Lower leg skin (tissue), 4 donors: ENCODE measurements around the gene NDUFB10. TPM values are rescaled to one million over a fixed set of nuclear protein-coding genes. Genes with fewer than 3 reads are reported as not detected.
A peak's percentile ranks its signal among the peaks of the same experiment; 100 is the strongest.

Experiments used
- DNase-seq, 2 donors: peaks; one replicate each; pipeline ENCODE4 v3.0.0-alpha.2; 2019; ENCODE audit warnings: low spot score in 2 of 2
- H3K4me3 ChIP-seq: fragments of 200-600 bp; sonication (generic); 2 replicates; pipeline ENCODE4 v1.5.1; 2017; ENCODE audit warnings: mild to moderate bottlenecking, low read depth; ENCODE audit not compliant: poor library complexity, severe bottlenecking
- POLR2A ChIP-seq, 2 donors: fragments of 450-650 bp; IDR thresholded peaks; one replicate each; pipeline ENCODE4 v1.6.1; 2016 to 2017; ENCODE audit warnings: antibody characterized with exemption in 2 of 2, mild to moderate bottlenecking in 1 of 2, moderate library complexity in 1 of 2
- WGBS, 2 donors: methylation state at CpG; one replicate each; pipeline ENCODE4 v1.1.5; 2018; 5-methylcytosine and 5-hydroxymethylcytosine counted together
- intact Hi-C: fragments of 100-400 bp; cut with DNase I; formaldehyde crosslinking; loops from one replicate; pipeline ENCODE4 v1.15.0; 2023; ENCODE audit warnings: low total_unique reads
- total RNA-seq, 4 donors: library from RNA; depleted of rRNA; stranded (reverse); fragments of >200 nt; gene quantifications; one replicate each; pipeline ENCODE4 v1.1.0, GENCODE V29; 2016
- TF ChIP-seq, protein P1 (sequence below), 3 donors: fragments of 450-650 bp; IDR thresholded peaks; one replicate each; pipeline ENCODE4 v1.5.1; 2016; ENCODE audit warnings: antibody characterized with exemption in 3 of 3, mild to moderate bottlenecking in 3 of 3, moderate library complexity in 2 of 3

NDUFB10 gene
- total RNA-seq, 4 donors from 2014 or later: 183 to 245 (median 217) TPM

GRCh38 chr16:1972490-1972877, 13.1 kb downstream of the NDUFB10 start:
- no peak for DNase-seq
- H3K4me3 ChIP-seq: peak overlapping the region; percentile 99
- TF ChIP-seq, protein P1, sequence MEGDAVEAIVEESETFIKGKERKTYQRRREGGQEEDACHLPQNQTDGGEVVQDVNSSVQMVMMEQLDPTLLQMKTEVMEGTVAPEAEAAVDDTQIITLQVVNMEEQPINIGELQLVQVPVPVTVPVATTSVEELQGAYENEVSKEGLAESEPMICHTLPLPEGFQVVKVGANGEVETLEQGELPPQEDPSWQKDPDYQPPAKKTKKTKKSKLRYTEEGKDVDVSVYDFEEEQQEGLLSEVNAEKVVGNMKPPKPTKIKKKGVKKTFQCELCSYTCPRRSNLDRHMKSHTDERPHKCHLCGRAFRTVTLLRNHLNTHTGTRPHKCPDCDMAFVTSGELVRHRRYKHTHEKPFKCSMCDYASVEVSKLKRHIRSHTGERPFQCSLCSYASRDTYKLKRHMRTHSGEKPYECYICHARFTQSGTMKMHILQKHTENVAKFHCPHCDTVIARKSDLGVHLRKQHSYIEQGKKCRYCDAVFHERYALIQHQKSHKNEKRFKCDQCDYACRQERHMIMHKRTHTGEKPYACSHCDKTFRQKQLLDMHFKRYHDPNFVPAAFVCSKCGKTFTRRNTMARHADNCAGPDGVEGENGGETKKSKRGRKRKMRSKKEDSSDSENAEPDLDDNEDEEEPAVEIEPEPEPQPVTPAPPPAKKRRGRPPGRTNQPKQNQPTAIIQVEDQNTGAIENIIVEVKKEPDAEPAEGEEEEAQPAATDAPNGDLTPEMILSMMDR (IDR thresholded peaks at IDR 0.05): no peak
- TF ChIP-seq POLR2A (IDR thresholded peaks at IDR 0.05): no peak
- intact Hi-C loops: no loop called here
- 2 to 5% methylated on average over 18 to 21 of the region's 22 CpGs for WGBS, 2 donors

DNA sequence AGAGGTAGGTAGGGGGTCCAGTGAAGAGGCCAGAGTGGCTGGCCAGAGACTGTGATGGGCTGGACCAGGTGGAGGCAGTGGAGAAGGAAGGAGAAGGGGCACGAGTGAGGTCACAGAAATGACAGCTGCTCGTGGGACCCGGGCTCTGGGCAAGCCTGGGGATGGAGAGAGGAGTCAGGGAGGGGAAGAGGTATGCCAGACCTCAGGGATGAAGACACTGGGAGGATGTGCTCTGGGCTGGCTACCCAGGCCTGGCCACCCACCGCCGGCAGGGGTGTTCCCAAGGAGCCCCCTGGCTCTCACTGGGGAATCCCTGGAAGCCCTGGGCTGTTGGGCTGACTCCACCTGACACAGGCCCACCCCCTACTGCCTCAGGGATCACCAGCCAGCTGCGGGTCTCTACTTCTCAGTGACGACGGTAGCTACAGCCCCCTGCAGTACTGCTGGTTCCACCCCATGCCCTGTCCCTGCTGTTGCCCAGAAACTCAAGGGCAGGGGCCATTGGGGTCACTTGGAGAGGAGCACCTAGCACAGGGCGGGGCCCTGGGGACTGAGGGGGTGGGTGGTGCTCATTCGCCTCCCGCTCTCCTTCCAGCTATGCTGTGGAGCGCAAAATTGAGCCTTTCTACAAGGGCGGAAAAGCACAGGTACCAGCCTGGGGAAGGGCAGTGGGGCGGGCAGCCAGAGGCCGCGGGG, 14.3 kb downstream of the NDUFB10 start:
- intact Hi-C loops: no loop called here
- WGBS, 2 donors: 85 to 88% methylated on average over 16 of the region's 16 CpGs
- no peak for DNase-seq
- H3K4me3 ChIP-seq: no peak overlapping the region
- TF ChIP-seq POLR2A (IDR thresholded peaks at IDR 0.05): no peak
- TF ChIP-seq, protein P1 (IDR thresholded peaks at IDR 0.05): no peak

DNA sequence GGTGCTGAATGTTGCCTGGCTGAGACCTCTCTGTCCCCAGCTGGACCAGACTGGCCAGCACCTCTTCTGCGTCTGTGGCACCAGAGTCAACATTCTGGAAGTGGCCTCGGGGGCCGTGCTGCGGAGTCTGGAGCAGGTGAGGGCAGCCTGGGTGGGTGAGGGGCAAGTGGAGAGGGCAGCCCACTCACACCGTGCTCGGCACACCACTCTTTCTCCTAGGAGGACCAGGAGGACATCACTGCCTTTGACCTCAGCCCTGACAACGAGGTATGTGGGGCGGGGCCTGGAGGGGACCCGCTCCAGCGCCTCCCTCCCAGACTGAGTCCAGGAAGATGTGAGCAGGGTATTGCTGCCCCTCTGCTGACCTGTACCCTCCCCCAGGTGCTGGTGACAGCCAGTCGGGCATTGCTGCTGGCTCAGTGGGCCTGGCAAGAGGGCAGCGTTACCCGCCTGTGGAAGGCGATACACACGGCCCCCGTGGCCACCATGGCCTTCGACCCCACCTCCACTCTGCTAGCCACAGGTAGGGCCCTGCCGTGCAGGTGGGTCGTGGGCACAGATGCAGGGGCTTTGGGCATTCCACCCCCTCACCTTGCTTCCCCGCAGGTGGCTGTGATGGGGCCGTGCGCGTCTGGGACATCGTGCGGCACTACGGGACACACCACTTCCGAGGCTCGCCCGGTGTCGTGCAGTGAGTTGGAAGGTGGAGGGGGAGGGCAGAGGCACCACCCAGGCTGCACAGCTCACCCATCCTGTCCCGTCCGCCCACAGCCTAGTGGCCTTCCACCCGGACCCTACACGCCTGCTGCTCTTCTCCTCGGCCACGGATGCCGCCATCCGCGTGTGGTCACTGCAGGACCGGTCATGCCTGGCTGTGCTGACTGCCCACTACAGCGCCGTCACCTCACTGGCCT, 15.1 kb downstream of the NDUFB10 start:
- 90 to 94% methylated on average over 31 to 39 of the region's 42 CpGs for WGBS, 2 donors
- no peak overlapping the region for H3K4me3 ChIP-seq

GRCh38 chr16:1975432-1976215, 16.3 kb downstream of the NDUFB10 start:
- DNase-seq: no peak
- WGBS, 2 donors: 90 to 94% methylated on average over 25 to 32 of the region's 33 CpGs

More for the DNA sequence above, 15.1 kb downstream of the NDUFB10 start:
- intact Hi-C loops: no loop called here
- no peak for TF ChIP-seq POLR2A (IDR thresholded peaks at IDR 0.05)
- TF ChIP-seq, protein P1 (IDR thresholded peaks at IDR 0.05): no peak
- DNase-seq: no peak

DNA sequence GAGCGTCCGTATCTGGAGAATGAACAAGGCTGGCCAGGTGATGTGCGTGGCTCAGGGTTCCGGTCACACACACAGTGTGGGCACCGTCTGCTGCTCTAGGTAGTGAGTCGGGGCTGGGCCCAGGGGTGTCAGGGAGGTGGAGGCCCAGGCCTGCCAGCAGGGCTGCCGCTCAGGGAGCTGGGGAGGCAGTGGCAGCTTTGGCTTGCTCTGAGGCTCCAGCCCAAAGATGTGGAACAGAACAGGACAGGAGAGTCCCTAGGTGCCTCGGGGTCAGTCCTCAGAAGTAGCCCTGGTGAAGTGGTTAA, 16.8 kb downstream of the NDUFB10 start:
- 92 to 95% methylated on average over 8 of the region's 8 CpGs for WGBS, 2 donors
- DNase-seq: no peak
- intact Hi-C loops: no loop called here
- no peak overlapping the region for H3K4me3 ChIP-seq
- TF ChIP-seq POLR2A (IDR thresholded peaks at IDR 0.05): no peak
- TF ChIP-seq, protein P1 (IDR thresholded peaks at IDR 0.05): no peak

More at GRCh38 chr16:1975432-1976215, 16.3 kb downstream of the NDUFB10 start:
- H3K4me3 ChIP-seq: no peak overlapping the region
- TF ChIP-seq, protein P1 (IDR thresholded peaks at IDR 0.05): no peak
- TF ChIP-seq POLR2A (IDR thresholded peaks at IDR 0.05): no peak
- intact Hi-C loops: no loop called here
